Activated naive CD4-positive, alpha-beta T cell treated with anti-CD3 and anti-CD28 coated beads, Interleukin-2, amount 50 U/mL, for 24 hours (primary cell): ENCODE data around the gene AFAP1L2.
A peak's percentile ranks its signal among the peaks of the same experiment; 100 is the strongest.

Experiments
- H3K27ac Mint-ChIP-seq: one replicate; pipeline ENCODE4 v1.8.0; 2021; ENCODE audit warnings: mild to moderate bottlenecking, mixed read lengths
- H3K27me3 Mint-ChIP-seq: one replicate; pipeline ENCODE4 v1.8.0; 2021; ENCODE audit warnings: mixed read lengths
- H3K36me3 Mint-ChIP-seq: one replicate; pipeline ENCODE4 v1.8.0; 2021; ENCODE audit warnings: mixed read lengths
- H3K4me1 Mint-ChIP-seq: one replicate; pipeline ENCODE4 v1.8.0; 2021; ENCODE audit warnings: mixed read lengths
- H3K4me3 Mint-ChIP-seq: one replicate; pipeline ENCODE4 v1.8.0; 2021; ENCODE audit warnings: mild to moderate bottlenecking, mixed read lengths
- H3K9me3 Mint-ChIP-seq: one replicate; pipeline ENCODE4 v1.8.0; 2021; ENCODE audit warnings: mixed read lengths

AFAP1L2 gene, protein sequence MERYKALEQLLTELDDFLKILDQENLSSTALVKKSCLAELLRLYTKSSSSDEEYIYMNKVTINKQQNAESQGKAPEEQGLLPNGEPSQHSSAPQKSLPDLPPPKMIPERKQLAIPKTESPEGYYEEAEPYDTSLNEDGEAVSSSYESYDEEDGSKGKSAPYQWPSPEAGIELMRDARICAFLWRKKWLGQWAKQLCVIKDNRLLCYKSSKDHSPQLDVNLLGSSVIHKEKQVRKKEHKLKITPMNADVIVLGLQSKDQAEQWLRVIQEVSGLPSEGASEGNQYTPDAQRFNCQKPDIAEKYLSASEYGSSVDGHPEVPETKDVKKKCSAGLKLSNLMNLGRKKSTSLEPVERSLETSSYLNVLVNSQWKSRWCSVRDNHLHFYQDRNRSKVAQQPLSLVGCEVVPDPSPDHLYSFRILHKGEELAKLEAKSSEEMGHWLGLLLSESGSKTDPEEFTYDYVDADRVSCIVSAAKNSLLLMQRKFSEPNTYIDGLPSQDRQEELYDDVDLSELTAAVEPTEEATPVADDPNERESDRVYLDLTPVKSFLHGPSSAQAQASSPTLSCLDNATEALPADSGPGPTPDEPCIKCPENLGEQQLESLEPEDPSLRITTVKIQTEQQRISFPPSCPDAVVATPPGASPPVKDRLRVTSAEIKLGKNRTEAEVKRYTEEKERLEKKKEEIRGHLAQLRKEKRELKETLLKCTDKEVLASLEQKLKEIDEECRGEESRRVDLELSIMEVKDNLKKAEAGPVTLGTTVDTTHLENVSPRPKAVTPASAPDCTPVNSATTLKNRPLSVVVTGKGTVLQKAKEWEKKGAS

DNA sequence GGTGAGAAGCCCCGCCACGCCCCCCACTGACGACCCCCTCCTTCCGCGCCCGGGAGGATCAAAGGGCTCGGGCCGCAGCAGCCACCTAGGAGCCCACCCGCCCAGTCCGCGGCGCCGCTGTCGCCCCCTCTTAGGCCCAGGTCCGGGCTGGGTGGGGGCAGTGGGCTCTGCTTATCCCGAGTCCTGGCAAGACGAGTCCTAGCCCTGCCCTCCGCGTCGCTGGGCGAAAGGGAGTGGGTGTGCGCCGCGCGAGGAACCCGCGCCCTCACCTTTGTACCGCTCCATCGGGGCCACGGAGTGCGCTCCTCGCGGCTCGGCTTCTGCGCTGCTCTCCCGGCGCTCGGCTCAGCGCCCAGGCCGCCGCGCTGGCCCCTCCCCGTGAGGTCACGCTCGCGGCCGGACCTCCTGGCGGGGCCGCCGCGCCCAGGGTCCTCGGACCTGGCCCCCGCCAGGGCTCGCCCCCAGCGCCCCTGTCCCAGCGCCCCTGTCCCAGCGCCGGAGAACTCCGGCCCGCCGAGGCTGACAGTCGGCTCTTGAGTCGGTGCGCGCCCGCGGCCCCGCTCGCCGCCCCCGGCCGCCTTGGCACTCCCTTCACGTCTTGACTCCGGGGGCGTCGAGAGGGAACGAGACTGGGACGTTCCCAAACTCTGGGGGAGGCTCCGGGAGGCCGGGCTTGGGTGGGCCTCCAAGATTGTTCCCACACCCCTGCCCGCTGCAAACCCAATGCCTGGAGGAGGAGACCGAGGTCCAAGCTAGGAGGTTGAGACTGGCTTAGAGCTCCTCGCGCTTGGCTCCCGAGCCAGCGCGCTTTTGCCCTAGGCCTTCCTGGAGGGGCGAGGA lies at the start of gene AFAP1L2:
Gene AFAP1L2, minus strand, starts transcription at position 332 of the 840 bp plus-strand sequence. Its CDS starts 47 bp downstream, at position 285.
- peaks cover 13% of the 10 kb centered on the region for H3K4me1 Mint-ChIP-seq
- H3K4me3 Mint-ChIP-seq = peak within 1 kb of the TSS; percentile 36
- H3K36me3 Mint-ChIP-seq = no peaks in the 10 kb centered on the region
- H3K27ac Mint-ChIP-seq = no peak within 1 kb of the TSS
- H3K9me3 Mint-ChIP-seq = no peaks in the 10 kb centered on the region
- peaks cover 43% of the 10 kb centered on the region for H3K27me3 Mint-ChIP-seq

DNA sequence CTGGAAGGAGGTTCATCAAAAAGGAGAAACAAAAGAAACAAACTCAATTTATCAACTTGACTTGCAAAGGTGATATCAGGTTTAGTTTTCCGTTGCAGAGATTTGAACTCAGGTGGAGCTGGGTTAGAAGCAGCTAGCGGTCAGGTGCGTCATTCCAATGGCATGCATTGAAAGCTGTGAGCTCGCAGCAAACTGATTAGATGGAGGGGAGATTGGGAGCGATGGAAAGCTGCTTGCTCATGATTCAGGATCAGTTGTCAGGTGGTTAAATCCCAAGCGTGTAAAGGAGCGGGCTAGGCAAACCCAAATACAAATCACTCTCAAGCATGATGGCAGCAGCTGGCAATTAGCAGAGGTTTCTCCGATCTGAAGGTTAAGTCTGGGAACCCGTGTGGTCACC lies 49.3 kb upstream of the AFAP1L2 start:
- Mint-ChIP-seq H3K9me3 (no peaks in the 10 kb centered on the region), H3K36me3 (peaks cover 10% of the 10 kb centered on the region), H3K27ac (peak overlapping the region; percentile 75)

DNA sequence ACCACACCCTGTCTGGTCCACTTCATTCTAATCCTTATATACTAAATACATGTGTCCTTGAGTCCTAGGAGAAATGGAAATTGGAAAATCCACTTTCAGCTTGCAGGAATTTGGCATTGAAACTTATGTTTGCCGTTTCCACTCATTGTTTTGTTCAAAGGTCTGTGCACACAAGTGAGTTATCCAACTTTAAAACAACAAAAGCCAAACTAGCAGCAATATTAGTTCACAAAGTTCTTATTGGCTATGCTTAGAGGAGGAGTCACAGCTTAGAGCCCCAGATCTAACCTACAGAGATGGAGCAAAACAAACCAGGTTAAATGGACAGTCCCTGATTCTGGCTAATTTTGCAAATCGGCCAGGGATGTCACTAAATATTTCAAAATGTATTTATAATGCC lies 44.6 kb upstream of the AFAP1L2 start:
- Mint-ChIP-seq H3K36me3 (peaks cover 12% of the 10 kb centered on the region), H3K9me3 (no peaks in the 10 kb centered on the region), H3K27ac (no peak overlapping the region), H3K4me3 (no peak overlapping the region), H3K27me3 (no peaks in the 10 kb centered on the region), H3K4me1 (peaks cover 21% of the 10 kb centered on the region)

More for the DNA sequence above, 49.3 kb upstream of the AFAP1L2 start:
- Mint-ChIP-seq H3K4me3 (no peak overlapping the region), H3K27me3 (no peaks in the 10 kb centered on the region), H3K4me1 (peaks cover 29% of the 10 kb centered on the region)

DNA sequence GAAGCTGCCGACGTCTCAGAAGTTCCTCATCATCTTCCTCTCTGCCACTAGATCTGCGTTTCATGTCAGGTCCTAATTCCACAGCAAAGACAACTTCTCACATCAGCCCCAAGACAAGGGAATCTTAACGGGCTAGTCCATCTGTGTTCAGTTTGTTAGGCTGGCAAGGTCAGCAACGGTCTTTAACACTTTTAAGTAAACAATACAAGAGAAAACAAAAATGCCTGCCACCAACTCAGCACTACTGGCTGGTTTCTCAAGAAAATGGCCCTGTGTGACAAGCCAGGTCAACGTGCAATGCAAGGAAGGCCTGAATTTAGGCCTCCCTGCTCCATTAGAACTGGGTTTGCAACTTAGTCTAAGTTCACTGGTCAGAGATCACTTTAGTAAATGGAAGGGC lies 41.0 kb upstream of the AFAP1L2 start:
- peaks cover 15% of the 10 kb centered on the region for H3K36me3 Mint-ChIP-seq
- H3K4me1 Mint-ChIP-seq = peaks cover 4% of the 10 kb centered on the region
- no peaks in the 10 kb centered on the region for H3K9me3 Mint-ChIP-seq
- H3K27me3 Mint-ChIP-seq = no peaks in the 10 kb centered on the region
- H3K27ac Mint-ChIP-seq = peak overlapping the region; percentile 19
- no peak overlapping the region for H3K4me3 Mint-ChIP-seq

DNA sequence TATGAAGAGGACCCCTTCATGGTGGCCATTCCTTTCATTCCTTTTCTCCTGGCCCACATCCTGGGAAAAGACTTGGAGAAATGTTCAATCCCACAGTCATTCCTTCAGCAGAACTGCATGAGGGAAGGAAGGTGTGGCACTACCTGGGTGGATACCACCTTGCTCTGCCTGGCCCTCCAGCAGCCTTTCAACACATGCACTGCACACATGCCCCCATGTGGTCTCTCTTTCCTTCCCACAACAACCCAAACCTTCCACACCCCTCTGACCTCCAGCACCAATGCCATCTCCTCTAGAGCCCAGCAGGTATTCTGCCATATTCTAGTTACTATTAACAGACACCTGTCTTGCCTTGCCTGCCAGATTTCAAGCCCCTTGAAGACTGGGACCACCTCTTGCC lies 40.5 kb upstream of the AFAP1L2 start:
- Mint-ChIP-seq H3K27me3 (no peaks in the 10 kb centered on the region), H3K36me3 (peaks cover 16% of the 10 kb centered on the region), H3K4me3 (no peak overlapping the region), H3K4me1 (peaks cover 4% of the 10 kb centered on the region), H3K9me3 (no peaks in the 10 kb centered on the region), H3K27ac (peak overlapping the region; percentile 19)

DNA sequence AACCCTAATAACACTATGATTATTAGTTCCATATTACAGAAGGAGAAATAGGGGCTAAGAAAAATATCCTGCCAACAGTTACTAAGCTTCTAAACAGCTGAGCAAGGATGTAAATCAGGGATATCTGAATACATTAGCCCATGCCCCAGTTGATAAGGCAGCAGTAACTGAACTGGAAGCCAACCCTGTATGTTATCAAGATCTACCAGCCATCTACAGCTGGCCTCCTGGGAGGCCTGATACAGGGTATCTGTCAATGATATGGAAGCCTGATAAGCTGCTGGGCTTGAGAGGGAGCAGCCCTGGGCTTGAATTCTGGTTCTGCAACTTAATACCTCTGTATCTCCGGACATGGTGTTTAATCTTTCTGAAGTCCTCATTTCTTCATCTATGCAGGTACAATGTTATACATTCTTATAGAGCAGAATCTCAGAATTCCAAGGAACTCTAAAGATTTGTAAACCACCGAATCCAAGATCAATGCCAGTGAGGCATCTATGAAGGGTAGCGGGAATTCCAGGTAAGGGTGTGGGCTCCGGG lies 37.9 kb upstream of the AFAP1L2 start:
- no peak overlapping the region for H3K4me3 Mint-ChIP-seq
- no peaks in the 10 kb centered on the region for H3K27me3 Mint-ChIP-seq
- H3K36me3 Mint-ChIP-seq = peaks cover 25% of the 10 kb centered on the region
- no peak overlapping the region for H3K27ac Mint-ChIP-seq
- H3K9me3 Mint-ChIP-seq = no peaks in the 10 kb centered on the region
- H3K4me1 Mint-ChIP-seq = peaks cover 4% of the 10 kb centered on the region

DNA sequence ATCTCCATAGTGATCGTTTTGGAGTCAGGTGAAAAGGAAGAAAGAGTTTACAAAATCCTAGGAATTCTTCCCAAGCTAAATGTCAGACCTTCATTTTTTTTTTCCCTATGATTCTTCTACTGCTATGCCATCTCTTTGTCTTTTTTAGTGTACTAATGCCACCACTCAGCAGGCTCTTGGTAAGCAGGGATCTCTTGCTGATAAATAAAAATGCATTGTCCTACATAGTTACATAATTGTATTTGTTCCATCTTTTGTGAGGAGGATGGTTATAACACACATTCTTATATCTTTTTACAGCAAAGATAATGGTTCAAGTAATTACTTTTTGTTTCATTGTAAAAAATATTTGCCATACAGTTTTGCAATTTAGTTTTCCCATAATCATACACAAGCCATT lies 36.8 kb upstream of the AFAP1L2 start:
- Mint-ChIP-seq H3K36me3 (peaks cover 28% of the 10 kb centered on the region), H3K27me3 (no peaks in the 10 kb centered on the region), H3K9me3 (no peaks in the 10 kb centered on the region), H3K27ac (peak overlapping the region; percentile 31), H3K4me3 (no peak overlapping the region), H3K4me1 (peaks cover 4% of the 10 kb centered on the region)

DNA sequence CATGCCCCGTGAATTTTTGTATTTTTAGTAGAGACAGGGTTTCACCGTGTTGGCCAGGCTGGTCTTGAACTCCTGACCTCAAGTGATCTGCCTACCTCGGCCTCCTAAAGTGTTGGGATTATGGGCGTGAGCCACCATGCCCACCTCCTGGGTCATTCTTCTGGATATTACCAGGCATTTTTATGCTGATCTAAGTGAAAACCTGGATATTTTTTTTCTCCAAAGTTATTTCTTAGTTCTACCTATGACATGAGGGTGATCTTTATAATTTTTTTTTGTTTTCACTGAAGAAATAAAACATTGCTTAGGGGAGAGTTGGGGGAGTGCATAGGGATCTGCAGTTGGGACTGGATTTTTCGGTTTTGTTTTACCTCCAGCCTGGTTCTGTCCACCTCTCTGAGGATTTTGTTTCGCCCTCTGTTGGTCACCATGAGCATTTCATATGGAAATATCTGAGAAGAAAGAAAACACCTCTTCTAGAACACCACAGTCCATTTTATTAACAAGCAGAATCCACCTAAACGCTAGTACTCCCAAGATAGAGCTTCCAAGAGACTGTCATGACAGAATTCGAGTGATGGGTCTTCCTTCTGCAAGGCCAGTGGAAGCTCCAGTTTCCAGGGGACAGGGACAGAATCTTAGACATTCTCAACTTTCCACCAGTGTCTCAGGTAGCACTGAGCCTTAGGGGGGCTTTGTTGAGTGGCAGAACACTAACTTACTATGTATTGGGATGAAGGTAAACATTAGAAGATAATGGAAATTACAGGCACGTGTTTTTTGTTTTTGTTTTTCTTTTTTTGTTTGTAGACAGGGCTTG lies 33.4 kb upstream of the AFAP1L2 start:
- Mint-ChIP-seq H3K27ac (peak overlapping the region; percentile 72), H3K9me3 (no peaks in the 10 kb centered on the region), H3K4me1 (no peaks in the 10 kb centered on the region), H3K36me3 (peaks cover 29% of the 10 kb centered on the region), H3K27me3 (no peaks in the 10 kb centered on the region), H3K4me3 (no peak overlapping the region)

DNA sequence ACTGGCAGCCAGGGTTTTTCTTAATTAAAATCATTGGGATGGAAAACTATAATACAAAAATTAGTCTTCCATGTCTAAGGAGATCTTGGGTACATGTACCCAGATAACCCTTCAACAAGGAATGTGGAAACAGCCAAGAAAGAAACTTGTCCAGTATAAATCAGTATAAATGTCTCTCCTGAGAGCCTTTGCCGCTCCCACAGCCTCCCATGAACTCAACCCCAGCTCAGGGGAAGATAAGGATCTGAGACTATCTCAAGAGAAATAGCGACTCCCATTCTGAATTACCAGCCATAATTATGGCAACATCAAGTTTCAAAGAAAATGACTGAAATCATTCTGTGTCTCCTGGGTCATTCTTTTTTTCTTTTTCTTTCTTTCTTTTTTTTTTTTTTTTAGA lies 32.6 kb upstream of the AFAP1L2 start:
- no peaks in the 10 kb centered on the region for H3K27me3 Mint-ChIP-seq
- H3K36me3 Mint-ChIP-seq = peaks cover 31% of the 10 kb centered on the region

DNA sequence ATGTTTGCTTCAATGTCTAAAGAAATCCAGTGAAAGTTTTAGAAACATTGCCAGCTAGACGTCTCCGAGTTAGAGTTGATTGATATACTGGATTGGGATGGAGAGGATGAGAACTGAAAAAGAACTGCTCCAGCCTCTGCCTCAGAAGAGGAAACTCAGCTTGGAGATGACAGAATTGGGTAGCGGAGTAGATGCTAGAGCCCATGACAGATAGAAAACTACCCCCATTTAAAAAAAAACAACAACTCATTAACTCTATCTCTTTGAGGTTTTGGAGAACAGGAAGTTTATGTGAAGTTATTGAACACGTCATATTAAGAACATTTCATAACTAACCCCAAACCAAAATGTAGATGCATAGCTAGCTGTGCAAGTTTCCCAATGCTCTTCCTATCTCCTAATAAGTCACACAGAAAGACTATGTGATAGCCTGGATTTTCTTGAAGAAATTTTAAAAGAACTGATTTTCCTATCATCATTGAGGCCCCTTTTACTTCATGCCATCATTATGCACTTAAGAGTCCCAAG lies 28.3 kb upstream of the AFAP1L2 start:
- no peaks in the 10 kb centered on the region for H3K9me3 Mint-ChIP-seq
- no peaks in the 10 kb centered on the region for H3K27me3 Mint-ChIP-seq
- H3K4me1 Mint-ChIP-seq = no peaks in the 10 kb centered on the region
- peaks cover 19% of the 10 kb centered on the region for H3K36me3 Mint-ChIP-seq
- H3K27ac Mint-ChIP-seq = peak overlapping the region; percentile 48
- no peak overlapping the region for H3K4me3 Mint-ChIP-seq

More for the DNA sequence above, 32.6 kb upstream of the AFAP1L2 start:
- no peaks in the 10 kb centered on the region for H3K9me3 Mint-ChIP-seq
- H3K27ac Mint-ChIP-seq = no peak overlapping the region
- H3K4me3 Mint-ChIP-seq = no peak overlapping the region
- no peaks in the 10 kb centered on the region for H3K4me1 Mint-ChIP-seq

DNA sequence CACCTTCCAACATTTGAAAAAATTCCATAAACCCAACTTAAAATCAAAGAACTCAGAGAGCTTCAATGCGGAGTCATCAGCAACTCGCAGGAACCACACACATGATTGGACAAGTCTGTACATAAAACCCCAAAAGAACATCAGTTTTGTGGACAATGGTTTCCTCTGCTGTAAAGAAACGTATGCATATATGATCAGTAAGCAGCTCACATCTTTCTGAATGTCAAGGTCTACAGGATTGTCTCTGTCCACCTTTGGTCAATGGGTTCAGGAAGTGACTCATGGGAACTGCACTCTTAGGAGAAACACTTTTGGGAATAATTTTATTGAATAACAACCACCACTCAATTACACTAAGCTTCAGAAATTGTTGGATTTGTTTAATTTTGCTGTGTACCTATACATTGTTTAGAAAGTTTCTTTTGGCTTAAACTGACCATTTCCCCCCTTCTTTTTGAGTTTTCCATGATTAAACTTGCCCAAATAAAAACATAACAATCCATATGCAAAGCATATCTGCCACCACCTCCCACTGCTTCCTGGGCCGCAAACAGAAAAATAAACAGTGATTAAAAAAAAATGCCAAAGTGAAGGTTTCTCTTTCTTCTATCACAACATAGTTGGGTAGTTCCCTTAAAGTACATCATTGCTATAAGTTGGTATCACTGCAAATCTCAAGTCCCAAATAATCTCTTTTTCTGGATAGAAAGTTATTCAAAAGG lies 27.3 kb upstream of the AFAP1L2 start:
- H3K4me1 Mint-ChIP-seq = no peaks in the 10 kb centered on the region
- H3K4me3 Mint-ChIP-seq = no peak overlapping the region
- no peaks in the 10 kb centered on the region for H3K9me3 Mint-ChIP-seq
- no peaks in the 10 kb centered on the region for H3K27me3 Mint-ChIP-seq
- H3K36me3 Mint-ChIP-seq = peaks cover 16% of the 10 kb centered on the region
- H3K27ac Mint-ChIP-seq = peak overlapping the region; percentile 90

DNA sequence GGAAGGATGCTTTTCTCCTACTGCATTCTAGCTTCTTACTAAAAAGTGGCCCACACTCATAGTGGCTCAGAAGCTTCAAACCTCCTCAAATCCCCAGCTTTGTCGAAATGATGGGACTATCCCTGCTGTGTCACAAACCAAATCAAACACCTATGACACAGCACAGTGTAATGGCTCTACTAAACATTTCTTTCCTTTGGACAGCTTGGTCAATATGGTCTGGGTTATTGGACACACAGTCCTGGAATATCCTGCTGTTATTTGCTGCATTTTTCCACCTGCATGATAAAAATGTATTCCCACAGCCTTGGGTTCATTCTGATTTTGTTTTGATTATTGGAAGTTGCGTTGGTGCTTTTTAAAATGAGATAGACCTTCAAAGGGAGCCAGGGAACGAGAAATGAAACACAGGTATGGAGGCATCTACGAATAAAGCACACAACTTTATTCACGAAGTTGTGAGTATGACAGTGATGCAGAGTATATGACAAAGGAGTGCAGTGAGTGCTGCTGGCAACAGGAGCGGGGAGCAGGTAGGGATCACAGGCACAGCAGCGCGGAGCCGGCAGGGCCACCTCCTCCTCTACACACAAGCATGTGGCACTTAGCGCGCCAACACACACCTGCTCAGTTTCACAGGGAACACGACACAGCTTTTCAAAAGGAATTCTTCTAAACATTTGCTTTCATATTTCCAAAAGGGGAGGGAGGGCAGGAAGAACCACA lies 26.5 kb upstream of the AFAP1L2 start:
- Mint-ChIP-seq H3K9me3 (no peaks in the 10 kb centered on the region), H3K27ac (peak overlapping the region; percentile 25), H3K36me3 (peaks cover 11% of the 10 kb centered on the region), H3K27me3 (no peaks in the 10 kb centered on the region), H3K4me1 (no peaks in the 10 kb centered on the region), H3K4me3 (no peak overlapping the region)

DNA sequence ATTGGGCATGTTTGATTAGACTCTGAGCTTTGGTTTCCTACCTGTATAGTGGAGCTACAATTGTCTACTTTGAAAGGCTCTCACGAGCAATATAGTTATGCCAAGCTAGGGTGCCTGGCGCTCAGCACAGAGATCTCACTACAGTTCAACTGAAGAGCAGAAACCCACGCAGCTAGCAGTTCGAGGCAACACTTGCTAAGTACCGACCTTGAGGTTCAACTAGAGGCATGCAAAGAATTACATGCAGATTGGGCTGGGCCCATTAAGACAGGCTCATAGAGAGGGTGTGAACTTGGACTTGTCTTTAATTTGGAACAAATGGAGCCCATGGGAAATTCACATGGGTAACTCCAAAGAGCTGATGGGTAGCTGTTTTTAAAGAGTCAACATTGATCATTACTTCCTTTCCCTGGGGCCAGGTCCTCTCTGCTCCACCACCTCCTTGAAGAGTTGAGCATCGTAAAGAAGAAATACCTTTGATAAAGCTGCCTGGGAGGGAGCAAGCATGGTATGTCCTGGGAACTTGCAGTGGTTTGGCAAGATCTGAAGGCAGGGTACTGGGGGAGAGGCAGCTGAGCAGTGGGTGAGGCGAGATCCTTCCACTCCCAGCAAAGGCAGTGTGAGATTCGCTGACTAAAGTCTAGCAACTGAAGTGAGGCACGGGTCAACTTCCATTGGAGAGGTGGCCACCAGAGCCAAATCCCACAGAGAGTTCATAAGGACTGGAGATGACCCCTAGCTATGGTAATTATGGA lies 25.5 kb upstream of the AFAP1L2 start:
- Mint-ChIP-seq H3K9me3 (no peaks in the 10 kb centered on the region), H3K4me1 (no peaks in the 10 kb centered on the region), H3K36me3 (peaks cover 7% of the 10 kb centered on the region), H3K27me3 (no peaks in the 10 kb centered on the region), H3K4me3 (no peak overlapping the region), H3K27ac (peak overlapping the region; percentile 59)
